HepG2 (cell line): Measurements from ENCODE around the gene NUP107. TPM values are rescaled to one million over a fixed set of nuclear protein-coding genes. Genes with fewer than 3 reads are reported as not detected.

Experiments used
- ATAC-seq: fragments of 200-7000 bp; cut with Tn5 transposase; 3 replicates; pipeline ENCODE4 v1.9.1; 2020; ENCODE audit warnings: mild to moderate bottlenecking, moderate library complexity
- BruUV-seq: library from RNA; stranded (reverse); fragments of 400-500 nt; replicated peaks from 2 replicates; lab custom pipeline; 2021; lab: Mats Ljungman, UMichigan
- CTCF ChIA-PET: fragments of 300-600 bp; formaldehyde crosslinking; extraction: SDS; loops from one replicate; lab custom pipeline; 2021; ENCODE audit warnings: low total read pairs, inconsistent platforms, low intra/inter-chr PET ratio; lab: Yijun Ruan, JAX
- POLR2A ChIA-PET: fragments of 350-600 bp; sonication (Branson Sonifier 250); formaldehyde crosslinking; loops from one replicate; lab custom pipeline; 2020; ENCODE audit warnings: antibody characterized with exemption, inconsistent platforms; lab: Yijun Ruan, JAX
- DNase-seq: peaks from one replicate; pipeline ENCODE4 v3.0.0-alpha.2; 2015; ENCODE audit warnings: low spot score
- FAIRE-seq: peaks from 3 replicates; lab custom pipeline; 2011; peaks lifted over from hg19 to GRCh38; lab: Jason Lieb, UNC
- H2AFZ ChIP-seq: one replicate; pipeline ENCODE4 v1.6.1; 2011; ENCODE audit warnings: low read length, inconsistent platforms
- H3K27ac ChIP-seq: fragments of 300-600 bp; 3 replicates; pipeline ENCODE4 v1.8.0; 2011; ENCODE audit warnings: mixed run types, mild to moderate bottlenecking, mixed read lengths, low read length, inconsistent platforms; ENCODE audit not compliant: insufficient read depth; ENCODE audit errors: extremely low read length
- H3K27me3 ChIP-seq, 2 experiments: fragments of 200-600 bp in 1 of 2; 2 replicates in 1 of 2; 3 replicates in 1 of 2; pipeline versions ENCODE4 v1.6.0 to v1.8.0; 2011; ENCODE audit warnings: low read length in 2 of 2, mild to moderate bottlenecking in 2 of 2, moderate library complexity in 2 of 2, inconsistent platforms in 1 of 2; ENCODE audit not compliant: insufficient read depth in 2 of 2, control insufficient read depth in 1 of 2
- H3K36me3 ChIP-seq, 2 experiments: fragments of 200-600 bp in 1 of 2; replicated peaks in 1 of 2; 2 replicates in 1 of 2; 3 replicates in 1 of 2; pipeline versions ENCODE4 v1.5.1 to v1.8.0; 2011; ENCODE audit warnings: low read length in 2 of 2, inconsistent platforms in 1 of 2; ENCODE audit not compliant: insufficient read depth in 2 of 2, control insufficient read depth in 1 of 2
- H3K4me1 ChIP-seq: 2 replicates; pipeline ENCODE4 v1.5.1; 2012; ENCODE audit warnings: low read length, inconsistent platforms; ENCODE audit not compliant: insufficient read depth
- H3K4me2 ChIP-seq: 2 replicates; pipeline ENCODE4 v1.6.0; 2011; ENCODE audit warnings: low read depth, low read length, inconsistent platforms
- H3K4me3 ChIP-seq, 3 experiments: fragments of 200-600 bp in 1 of 3; sonication (generic), shearing (Covaris generic) in 1 of 3; replicated peaks in 1 of 3; 2 replicates each; pipeline ENCODE4 v1.5.1; 2011 to 2016; ENCODE audit warnings: low read length in 3 of 3, inconsistent platforms in 2 of 3, low read depth in 2 of 3, mild to moderate bottlenecking in 2 of 3, control low read depth in 1 of 3, mixed read lengths in 1 of 3; ENCODE audit not compliant: insufficient read depth in 1 of 3
- H3K79me2 ChIP-seq: one replicate; pipeline ENCODE4 v1.6.1; 2011; ENCODE audit warnings: low read length, inconsistent platforms; ENCODE audit not compliant: insufficient read depth
- H3K9ac ChIP-seq: 2 replicates; pipeline ENCODE4 v1.6.0; 2011; ENCODE audit warnings: mild to moderate bottlenecking, low read depth, low read length, inconsistent platforms; ENCODE audit not compliant: insufficient read depth
- H3K9me3 ChIP-seq: 2 replicates; pipeline ENCODE4 v1.5.1; 2012; ENCODE audit warnings: mild to moderate bottlenecking, low read length
- H4K20me1 ChIP-seq: 2 replicates; pipeline ENCODE4 v1.6.0; 2011; ENCODE audit warnings: inconsistent platforms, mild to moderate bottlenecking, low read length, moderate library complexity; ENCODE audit not compliant: insufficient read depth
- ARNT2 ChIP-seq: sonication (generic); formaldehyde crosslinking; IDR thresholded peaks from 2 replicates; pipeline ENCODE4 v1.8.0; 2022; ENCODE audit warnings: mild to moderate bottlenecking, low read depth, missing genetic modification reagents, moderate library complexity
- HNF1A ChIP-seq, 2 experiments: sonication (generic) in 1 of 2; formaldehyde crosslinking in 1 of 2; IDR thresholded peaks; 2 replicates each; pipeline versions ENCODE4 v1.4.0 to v1.6.1; 2016 to 2020; ENCODE audit warnings: borderline replicate concordance in 1 of 2, low read depth in 1 of 2, mild to moderate bottlenecking in 1 of 2, missing genetic modification reagents in 1 of 2
- POLR2AphosphoS5 ChIP-seq: IDR thresholded peaks from 2 replicates; pipeline ENCODE4 v1.6.1; 2012; ENCODE audit warnings: low read depth, low read length
- ZFP36L2 ChIP-seq: sonication (generic); formaldehyde crosslinking; IDR thresholded peaks from 2 replicates; pipeline ENCODE4 v1.4.0; 2020; ENCODE audit warnings: missing genetic modification reagents
- ZNF879 ChIP-seq: sonication (generic); formaldehyde crosslinking; IDR thresholded peaks from 2 replicates; pipeline ENCODE4 v1.8.1; 2023; ENCODE audit warnings: missing genetic modification reagents
- WGBS: methylation state at CpG from one replicate; pipeline ENCODE4 v1.1.6; 2017; ENCODE audit warnings: low lambda C conversion rate; 5-methylcytosine and 5-hydroxymethylcytosine counted together
- in situ Hi-C: cut with HindIII; loops from 2 replicates; pipeline ENCODE4 v1.10.0; 2017; ENCODE audit warnings: low pct_unique_long_range_greater_than_20kb; ENCODE audit not compliant: extremely low pct_ligation_motif_present
- intact Hi-C: fragments of 100-400 bp; cut with micrococcal nuclease; formaldehyde crosslinking; loops from one replicate; pipeline ENCODE4 v1.10.0; 2022; ENCODE audit not compliant: unreplicated experiment
- polyA plus RNA-seq, 8 experiments: library from polyadenylated mRNA; depleted of rRNA in 3 of 8; stranded (reverse) in 7 of 8; unstranded in 1 of 8; fragments of >200 nt; fragmentation: Illumina TruSeq in 4 of 8; extraction: Trizol in 4 of 8; gene quantifications; 2 replicates each; pipeline versions ENCODE4 v1.2.1 to v1.2.3, GENCODE V29; 2011 to 2016; ENCODE audit warnings: low read depth in 4 of 8, missing spikeins in 1 of 8, mixed read lengths in 1 of 8; ENCODE audit not compliant: insufficient read depth in 1 of 8
- total RNA-seq, 5 experiments: library from RNA; depleted of rRNA; stranded (reverse); fragments of >200 nt; fragmentation: Illumina TruSeq; extraction: Trizol; gene quantifications; 2 replicates each; pipeline ENCODE4 v1.2.3, GENCODE V29; 2016; ENCODE audit warnings: low read depth in 1 of 5
- TF ChIP-seq, protein P1 (sequence below): sonication (generic); formaldehyde crosslinking; IDR thresholded peaks from 2 replicates; pipeline ENCODE4 v1.5.0; 2020; ENCODE audit warnings: mild to moderate bottlenecking, missing genetic modification reagents, borderline replicate concordance

NUP107 gene
- total and polyA plus RNA-seq, 2 of the 13 experiments (the other 11 are each of a cell fraction or from before 2014, with no cell fraction given) = 54.7 to 100 TPM

- H2AFZ ChIP-seq = no peak overlapping the region
- peak overlapping the region; percentile 74 for H3K9ac ChIP-seq
- peak overlapping the region; percentile 28 to 52 (median 32) for H3K4me3 ChIP-seq
- ChIA-PET POLR2A (interaction anchor here (1.2 to 9.2 kb wide), 5 partner anchors 11 to 43 kb away, joined by 7 to 184 read pairs (median 51); partner anchors contain the start of genes MDM2 and SLC35E3), CTCF (no interaction called here)
- ATAC-seq (peak; percentile 89), FAIRE-seq (peak; percentile 43), DNase-seq (peak; percentile 95)
- BruUV-seq = no TSS peak
- no peaks in the 10 kb centered on the region for H4K20me1 ChIP-seq
- H3K79me2 ChIP-seq = peaks cover 7% of the 10 kb centered on the region
- intact Hi-C loops = loop anchor here (2.0 kb wide), 1 partner anchor 15 kb away; no protein-coding TSS in a partner anchor
- in situ Hi-C loops = no loop called here
- peaks cover 78% of the 10 kb centered on the region for H3K4me1 ChIP-seq
- H3K9me3 ChIP-seq = no peaks in the 10 kb centered on the region
- no peaks in the 10 kb centered on the region for H3K36me3 ChIP-seq
- H3K27me3 ChIP-seq = no peaks in the 10 kb centered on the region
- WGBS = 34% methylated on average over 14 of the region's 14 CpGs
- peak overlapping the region; percentile 80 for H3K4me2 ChIP-seq
- H3K27ac ChIP-seq = peak overlapping the region; percentile 91
- TF ChIP-seq, protein P1, sequence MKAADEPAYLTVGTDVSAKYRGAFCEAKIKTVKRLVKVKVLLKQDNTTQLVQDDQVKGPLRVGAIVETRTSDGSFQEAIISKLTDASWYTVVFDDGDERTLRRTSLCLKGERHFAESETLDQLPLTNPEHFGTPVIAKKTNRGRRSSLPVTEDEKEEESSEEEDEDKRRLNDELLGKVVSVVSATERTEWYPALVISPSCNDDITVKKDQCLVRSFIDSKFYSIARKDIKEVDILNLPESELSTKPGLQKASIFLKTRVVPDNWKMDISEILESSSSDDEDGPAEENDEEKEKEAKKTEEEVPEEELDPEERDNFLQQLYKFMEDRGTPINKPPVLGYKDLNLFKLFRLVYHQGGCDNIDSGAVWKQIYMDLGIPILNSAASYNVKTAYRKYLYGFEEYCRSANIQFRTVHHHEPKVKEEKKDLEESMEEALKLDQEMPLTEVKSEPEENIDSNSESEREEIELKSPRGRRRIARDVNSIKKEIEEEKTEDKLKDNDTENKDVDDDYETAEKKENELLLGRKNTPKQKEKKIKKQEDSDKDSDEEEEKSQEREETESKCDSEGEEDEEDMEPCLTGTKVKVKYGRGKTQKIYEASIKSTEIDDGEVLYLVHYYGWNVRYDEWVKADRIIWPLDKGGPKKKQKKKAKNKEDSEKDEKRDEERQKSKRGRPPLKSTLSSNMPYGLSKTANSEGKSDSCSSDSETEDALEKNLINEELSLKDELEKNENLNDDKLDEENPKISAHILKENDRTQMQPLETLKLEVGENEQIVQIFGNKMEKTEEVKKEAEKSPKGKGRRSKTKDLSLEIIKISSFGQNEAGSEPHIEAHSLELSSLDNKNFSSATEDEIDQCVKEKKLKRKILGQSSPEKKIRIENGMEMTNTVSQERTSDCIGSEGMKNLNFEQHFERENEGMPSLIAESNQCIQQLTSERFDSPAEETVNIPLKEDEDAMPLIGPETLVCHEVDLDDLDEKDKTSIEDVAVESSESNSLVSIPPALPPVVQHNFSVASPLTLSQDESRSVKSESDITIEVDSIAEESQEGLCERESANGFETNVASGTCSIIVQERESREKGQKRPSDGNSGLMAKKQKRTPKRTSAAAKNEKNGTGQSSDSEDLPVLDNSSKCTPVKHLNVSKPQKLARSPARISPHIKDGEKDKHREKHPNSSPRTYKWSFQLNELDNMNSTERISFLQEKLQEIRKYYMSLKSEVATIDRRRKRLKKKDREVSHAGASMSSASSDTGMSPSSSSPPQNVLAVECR = peak; percentile 39; the same call in 1 of the 2 replicates
- TF ChIP-seq ARNT2 = peak; percentile 78
- peak; percentile 74 for TF ChIP-seq POLR2AphosphoS5
- TF ChIP-seq ZFP36L2 (CRISPR knock-in tag) = no peak
- peak; percentile 99 for TF ChIP-seq HNF1A (IDR thresholded peaks at IDR 0.05; ENCODE audit: low read depth)
- peak; percentile 99 for TF ChIP-seq HNF1A (CRISPR knock-in tag; IDR thresholded peaks at IDR 0.05; ENCODE audit: borderline replicate concordance)
- no peak for TF ChIP-seq ZNF879 (CRISPR knock-in tag)
These were observed 102.5 kb downstream of the NUP107 start for GRCh38 chr12:68789144-68789878.
